ENCODE results near the gene GSTM5.
"Not testable (repeated sequence)": the region's sequence is repeated elsewhere in the genome, so short reads cannot be mapped to it uniquely, and the experiment has no call there.

Gene GSTM5

GRCh38 chr1:109732390-109732881 is 20.4 kb downstream of the GSTM5 start:
- DNase-seq, result no peak

DNA sequence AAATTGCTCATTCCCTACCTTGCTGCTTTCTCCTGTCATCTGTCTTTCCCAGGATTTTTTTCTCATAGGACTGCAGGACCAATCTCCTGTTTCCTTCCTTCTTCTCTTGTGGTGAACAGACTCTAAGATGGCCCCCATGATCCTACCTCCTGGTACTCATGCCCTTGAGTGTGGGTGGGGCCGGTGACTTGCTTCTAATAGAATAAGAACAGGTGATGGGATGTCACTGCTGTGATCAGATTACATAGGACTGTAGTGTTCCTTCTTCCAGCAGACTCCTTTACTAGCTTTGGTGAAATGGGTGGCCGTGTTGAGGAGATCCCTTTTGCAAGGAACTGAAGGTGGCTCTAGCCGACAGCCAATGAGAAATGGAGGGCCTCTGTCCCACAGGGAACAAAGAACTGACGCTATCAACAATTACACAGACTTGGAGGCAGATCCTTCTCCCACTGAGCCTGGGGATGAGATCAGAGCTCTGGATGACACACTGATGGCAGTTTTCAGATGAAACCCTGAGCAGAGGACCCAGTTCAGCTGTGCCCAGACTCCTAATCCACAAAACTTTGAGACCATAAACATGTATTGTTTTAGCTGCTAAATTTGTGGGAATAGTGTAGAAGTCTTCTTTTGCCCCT is 21.3 kb downstream of the GSTM5 start:
- no peak for DNase-seq

DNA sequence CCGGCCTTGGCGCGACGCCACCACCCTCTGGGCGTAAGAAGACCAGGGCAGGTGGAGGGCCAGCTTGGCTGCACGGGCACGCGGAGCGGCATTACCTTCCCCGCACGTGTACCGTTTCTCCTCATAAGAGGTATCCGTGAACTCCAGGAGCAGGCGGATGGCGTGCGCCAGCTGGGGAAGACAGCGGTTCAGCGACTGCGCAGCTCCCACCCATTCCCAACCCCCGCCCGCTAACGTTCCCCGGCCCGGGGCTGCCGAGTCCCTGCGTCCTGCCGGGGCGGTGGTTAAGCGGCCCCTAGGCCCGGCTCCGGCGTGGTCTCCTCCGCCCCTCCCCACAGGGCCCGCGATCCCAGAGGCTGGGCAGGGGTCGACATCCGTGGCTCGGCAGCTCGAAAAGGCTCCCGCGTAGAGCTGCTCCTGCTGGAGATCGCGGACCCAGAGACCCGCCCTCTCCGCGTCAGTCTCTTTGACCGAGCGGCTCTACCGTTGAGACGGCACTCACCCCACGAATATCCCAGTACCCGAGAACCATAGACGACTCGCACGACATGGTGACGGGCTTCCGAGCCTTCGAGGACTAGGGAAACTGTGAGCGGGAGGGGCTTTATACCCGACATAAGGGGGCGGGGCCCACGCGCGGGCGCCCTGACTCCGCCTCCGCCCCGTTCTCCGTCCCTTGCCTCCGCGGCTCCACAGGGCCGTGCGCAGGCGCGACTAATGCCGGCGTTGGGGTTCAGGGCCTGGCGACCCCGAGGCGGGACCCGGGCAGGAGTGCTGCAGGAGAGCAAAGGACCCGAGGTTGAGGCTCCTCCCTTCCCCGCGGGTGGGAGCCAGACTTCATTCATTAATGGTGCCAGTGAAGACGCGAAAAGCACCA is 27.9 kb downstream of the GSTM5 start:
- DNase-seq, result peak; percentile 48 to 68 (median 61)

DNA sequence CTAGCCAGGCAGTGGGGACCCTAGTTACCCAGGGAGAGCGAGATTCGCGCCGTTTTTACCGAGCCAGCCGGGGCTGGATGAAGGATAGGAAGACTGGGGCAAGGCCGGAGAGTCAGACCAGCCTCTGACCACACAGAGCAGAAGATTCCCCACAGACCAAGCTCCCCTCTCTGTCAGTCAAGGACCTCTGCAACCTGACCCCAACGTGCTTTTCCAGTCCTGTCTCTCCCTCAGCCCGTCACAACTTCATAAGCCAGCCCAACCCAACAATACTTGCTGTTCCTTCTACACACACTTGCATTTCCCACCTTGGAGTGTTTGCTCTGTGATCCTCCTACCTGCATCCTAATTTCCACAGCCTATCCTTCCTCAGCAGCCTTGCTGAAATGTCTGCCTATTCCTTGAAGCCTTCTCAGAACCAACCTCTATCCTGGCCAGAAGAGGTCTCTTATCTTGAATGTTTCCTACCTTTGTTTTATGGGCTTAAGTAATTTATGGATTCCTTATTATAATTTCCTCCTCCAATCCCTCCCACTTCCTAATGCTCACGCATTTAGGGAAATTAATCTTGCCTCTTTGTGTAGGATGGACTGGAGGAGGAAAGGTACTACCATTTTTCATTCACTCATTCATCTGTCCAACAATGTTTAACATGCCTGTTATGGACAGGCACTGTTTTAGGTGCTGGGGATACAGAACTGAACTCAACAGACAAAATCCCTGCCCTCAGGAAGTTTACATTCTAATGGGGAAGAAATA is 28.7 kb downstream of the GSTM5 start, which contains the start of gene GSTM3:
GSTM3 (minus strand) TSS at position 424 of the 759 bp plus-strand sequence. CDS start 751 bp downstream, outside the sequence.
- DNase-seq, result no peak

- DNase-seq, result not testable (repeated sequence)
Measured at GRCh38 chr1:109748311-109748710, 36.3 kb downstream of the GSTM5 start.

- DNase-seq, result no peak
Measured at GRCh38 chr1:109749221-109749620, 37.2 kb downstream of the GSTM5 start.

GRCh38 chr1:109750241-109750882 is 38.3 kb downstream of the GSTM5 start:
- no peak for DNase-seq

DNA sequence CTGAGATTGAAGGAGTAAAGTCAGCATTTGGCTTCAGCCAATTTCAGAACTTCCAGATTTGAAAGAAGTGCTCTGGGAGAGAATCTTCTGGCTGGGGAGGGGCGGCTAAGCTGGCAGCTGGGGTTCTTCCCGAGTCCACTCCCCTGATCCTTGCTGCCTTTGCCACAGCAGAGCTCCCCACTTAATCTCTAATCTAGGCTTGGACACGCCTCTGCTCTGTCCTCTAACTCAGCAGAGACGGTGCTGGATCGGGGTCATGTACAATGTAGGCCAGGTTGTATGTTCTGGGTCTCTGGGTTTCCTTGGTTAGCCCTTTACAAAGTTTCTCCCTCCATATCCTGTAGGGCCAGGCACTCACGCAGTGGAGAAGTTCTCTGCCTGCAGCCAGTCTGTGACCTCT is 38.9 kb downstream of the GSTM5 start:
- no peak for DNase-seq

- no peak for DNase-seq
Measured at GRCh38 chr1:109751531-109752260, 39.6 kb downstream of the GSTM5 start.

- DNase-seq, result no peak
Measured at GRCh38 chr1:109754738-109755137, 42.7 kb downstream of the GSTM5 start.

DNA sequence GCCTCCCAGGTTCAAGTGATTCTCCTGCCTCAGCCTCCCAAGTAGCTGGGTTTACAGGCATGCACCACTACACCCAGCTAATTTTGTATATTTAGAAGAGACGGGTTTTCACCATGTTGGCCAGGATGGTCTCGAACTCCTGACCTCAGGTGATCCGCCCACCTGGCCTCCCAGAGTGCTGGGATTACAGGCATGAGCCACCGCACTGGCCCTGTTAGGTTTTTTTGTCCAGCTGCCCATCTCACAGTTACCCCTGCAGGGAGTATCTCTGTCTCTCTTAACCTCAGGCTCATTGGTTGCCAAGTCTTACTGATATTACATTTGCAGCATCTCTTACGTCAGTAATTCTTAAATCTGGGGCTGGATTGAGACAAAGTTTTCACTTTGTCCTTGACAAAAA is 44.3 kb downstream of the GSTM5 start:
- not testable (repeated sequence) for DNase-seq

GRCh38 chr1:109756848-109757521 is 44.9 kb downstream of the GSTM5 start:
- no peak for DNase-seq

DNA sequence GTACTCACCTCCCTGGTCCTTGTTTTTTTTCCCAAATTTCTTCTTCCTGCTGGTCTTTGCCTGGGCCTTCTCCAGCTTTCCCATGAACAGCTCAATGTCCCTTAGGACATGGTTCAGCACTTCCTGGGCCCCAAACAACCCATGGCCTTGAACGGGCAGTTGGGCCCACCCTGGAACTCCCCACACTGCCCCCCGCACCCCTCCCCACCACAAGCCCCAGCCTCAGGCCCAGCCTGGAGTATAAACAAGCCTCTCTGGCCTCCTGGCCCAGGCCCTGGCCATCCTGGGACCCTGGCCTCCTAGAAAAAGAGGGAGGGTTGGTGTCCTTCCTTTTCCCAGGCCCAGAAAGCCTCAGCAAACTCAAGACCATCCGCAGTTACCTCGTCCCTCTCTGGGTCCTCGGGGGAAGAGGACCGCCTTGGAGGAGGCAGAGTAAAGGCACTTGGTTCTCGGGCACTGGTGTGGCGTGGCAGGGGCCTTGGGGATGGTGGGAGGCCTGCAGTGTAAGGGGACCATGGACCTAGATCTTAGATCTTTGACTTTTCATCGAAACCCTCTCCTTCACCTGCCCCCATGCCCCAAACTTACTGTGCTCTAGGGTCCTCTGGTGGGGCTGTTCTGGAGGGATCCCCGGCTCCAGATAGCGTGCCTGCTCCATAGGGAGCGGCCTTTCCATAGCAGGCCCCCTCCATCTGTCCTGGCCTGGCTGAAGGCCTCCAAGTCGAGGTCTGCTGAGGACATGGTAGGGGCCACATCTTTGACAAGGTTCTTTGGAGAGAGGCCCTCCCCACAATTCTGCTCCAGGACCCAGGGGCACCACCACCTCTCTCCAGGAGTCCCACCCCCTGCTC is 46.1 kb downstream of the GSTM5 start:
- no peak for DNase-seq

DNA sequence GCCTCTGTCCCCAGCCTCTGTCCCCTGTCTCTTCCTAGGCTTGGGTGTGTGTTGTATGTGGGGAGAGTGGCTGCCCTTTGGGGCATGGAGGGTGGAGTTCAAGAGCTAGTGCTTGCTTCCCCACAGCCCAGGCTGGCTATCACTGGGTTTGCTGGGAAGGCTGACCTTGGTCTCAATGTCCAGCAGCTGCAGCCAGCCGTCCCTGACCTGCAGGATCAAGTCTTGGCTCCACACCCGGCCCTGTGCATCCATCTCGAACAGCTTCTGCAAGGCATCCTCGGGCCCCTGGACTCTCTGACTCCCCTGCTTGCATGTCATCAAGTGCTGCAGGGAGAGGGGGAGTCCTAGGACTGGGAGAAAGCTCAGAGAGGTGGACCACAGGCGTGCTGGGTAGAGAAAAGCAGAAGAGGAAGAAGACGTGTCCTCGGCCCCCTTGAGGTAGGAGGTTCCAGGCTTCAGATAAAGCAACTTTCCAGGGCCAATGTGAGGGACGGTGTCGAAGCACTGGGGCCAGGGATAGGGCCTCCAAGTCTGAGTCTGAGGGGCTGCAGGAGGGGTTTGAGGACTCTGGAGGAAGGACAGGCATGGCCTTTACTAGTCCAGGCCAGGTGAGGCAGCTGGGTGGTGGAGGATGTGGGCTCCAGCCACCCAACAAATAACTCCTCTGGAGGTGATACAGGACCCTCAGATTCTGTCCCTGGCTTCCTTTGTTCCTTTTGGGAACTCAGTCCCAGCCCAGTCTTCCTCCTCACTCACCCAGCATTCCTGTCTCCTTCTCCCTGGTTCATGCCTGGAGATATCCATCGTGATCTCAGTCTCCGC is 47.7 kb downstream of the GSTM5 start:
- no peak for DNase-seq

GRCh38 chr1:109760581-109761226 is 48.7 kb downstream of the GSTM5 start:
- no peak for DNase-seq

DNA sequence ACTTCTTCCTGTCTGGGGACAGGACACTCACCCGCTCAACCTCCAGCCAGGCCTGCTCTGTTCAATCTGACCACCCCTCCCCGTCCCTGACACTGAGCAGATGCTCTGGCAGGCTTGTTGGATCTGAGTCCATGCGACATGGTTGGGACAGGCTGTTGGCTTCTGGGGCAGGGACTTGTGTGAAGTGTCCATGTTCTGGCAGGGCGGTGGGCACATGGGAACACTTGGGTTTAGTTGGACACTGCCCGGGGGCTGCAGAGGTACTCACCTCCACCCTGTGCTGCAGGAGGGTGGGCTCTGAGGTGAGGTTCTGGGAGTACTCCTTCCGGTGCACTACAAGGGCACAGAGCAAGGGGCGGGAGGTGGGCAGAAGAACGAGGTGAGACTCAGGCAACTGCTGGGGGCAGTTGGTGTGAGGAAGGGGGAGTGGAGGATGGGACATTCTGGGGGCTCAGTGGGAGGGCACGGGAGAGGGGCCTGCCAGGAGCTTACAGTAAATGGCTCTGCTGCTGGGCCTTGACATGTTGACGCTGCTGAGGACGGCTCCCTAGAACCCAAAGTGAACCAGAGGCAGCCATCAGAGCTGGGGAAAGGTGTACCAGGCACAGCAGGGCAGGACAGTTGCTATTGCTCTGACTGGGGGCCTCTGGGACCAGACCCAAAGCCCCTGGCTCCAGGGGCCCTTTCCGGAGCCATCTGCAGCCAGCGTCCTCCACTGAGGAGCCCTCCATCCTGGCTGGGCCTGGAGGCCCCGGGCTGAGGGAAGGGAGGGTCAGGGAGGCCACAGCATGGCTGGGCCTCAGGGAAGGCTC is 49.4 kb downstream of the GSTM5 start:
- no peak for DNase-seq

DNA sequence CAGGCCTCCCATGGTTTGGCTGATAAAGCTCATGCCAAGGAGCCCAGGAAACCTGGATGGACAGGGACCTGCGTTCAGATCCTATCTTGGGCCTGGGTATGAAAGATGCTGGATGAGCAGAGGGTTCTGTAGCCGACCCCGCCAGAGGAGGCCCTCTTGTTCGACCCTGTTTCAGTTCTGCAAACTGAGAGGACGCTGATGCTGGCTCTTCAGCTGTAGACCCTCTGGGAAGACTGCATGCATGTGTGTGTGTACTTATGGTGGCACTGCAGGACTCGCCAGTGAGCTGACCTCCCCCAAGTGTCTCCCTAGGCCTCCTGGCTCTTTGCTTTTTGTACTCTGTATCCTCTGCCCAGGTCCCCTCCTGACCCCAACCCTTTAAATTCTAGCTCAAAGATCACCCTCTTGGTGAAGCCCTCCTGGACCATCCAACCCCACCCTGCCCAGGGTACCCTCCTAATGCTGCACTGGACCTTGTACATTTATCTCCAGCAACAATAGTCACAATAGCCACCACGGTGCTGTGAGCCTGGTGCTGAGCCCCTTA is 50.1 kb downstream of the GSTM5 start:
- no peak for DNase-seq
